GM12878 (cell line): ENCODE data around the gene TMEM252. TPM values are rescaled to one million over a fixed set of nuclear protein-coding genes. Genes with fewer than 3 reads are reported as not detected.

Experiments used
- ATAC-seq: fragments of 200-7000 bp; cut with Tn5 transposase; 3 replicates; pipeline ENCODE4 v1.9.1; 2020; ENCODE audit warnings: mild to moderate bottlenecking, moderate library complexity
- BruUV-seq: library from RNA; stranded (reverse); fragments of 400-500 nt; replicated peaks from 2 replicates; lab custom pipeline; 2021; lab: Mats Ljungman, UMichigan
- CTCF ChIA-PET: fragments of 300-600 bp; sonication (Branson Sonifier 250); formaldehyde crosslinking; extraction: SDS; loops from one replicate; lab custom pipeline; 2021; ENCODE audit warnings: inconsistent platforms; lab: Yijun Ruan, JAX
- POLR2A ChIA-PET: fragments of 350-600 bp; formaldehyde crosslinking; extraction: SDS; loops from one replicate; lab custom pipeline; 2021; ENCODE audit warnings: inconsistent platforms; lab: Charles Lee
- RAD21 ChIA-PET: fragments of 300-600 bp; sonication (Branson Sonifier 250); formaldehyde crosslinking; loops from one replicate; lab custom pipeline; 2023; ENCODE audit warnings: antibody characterized with exemption; ENCODE audit not compliant: unreplicated experiment; lab: Charles Lee
- SMC1A ChIA-PET: fragments of 300-600 bp; sonication (Branson Sonifier 250); formaldehyde crosslinking; loops from one replicate; lab custom pipeline; 2023; ENCODE audit not compliant: unreplicated experiment, uncharacterized antibody; lab: Charles Lee
- DNase-seq: peaks from one replicate; pipeline ENCODE4 v3.0.0-alpha.2; 2011; ENCODE audit warnings: low read depth, low spot score
- FAIRE-seq: peaks from 3 replicates; lab custom pipeline; 2011; peaks lifted over from hg19 to GRCh38; lab: Jason Lieb, UNC
- H2AFZ ChIP-seq: 2 replicates; pipeline ENCODE4 v1.6.0; 2011; ENCODE audit warnings: low read depth, low read length, control low read depth; ENCODE audit not compliant: control insufficient read depth
- H3K27ac ChIP-seq: 2 replicates; pipeline ENCODE4 v1.5.1; 2011; ENCODE audit warnings: control low read depth; ENCODE audit not compliant: control insufficient read depth, insufficient read depth
- H3K27me3 ChIP-seq, 2 experiments: replicated peaks in 1 of 2; 2 replicates each; pipeline versions ENCODE4 v1.6.0 to v1.6.1; 2011; ENCODE audit warnings: low read length in 1 of 2; ENCODE audit not compliant: control insufficient read depth in 2 of 2, insufficient read depth in 2 of 2
- H3K36me3 ChIP-seq, 2 experiments: 2 replicates each; pipeline ENCODE4 v1.5.1; 2011; ENCODE audit warnings: low read length in 1 of 2; ENCODE audit not compliant: control insufficient read depth in 2 of 2, insufficient read depth in 2 of 2
- H3K4me1 ChIP-seq: 2 replicates; pipeline ENCODE4 v1.6.1; 2011; ENCODE audit warnings: mild to moderate bottlenecking, low read length, moderate library complexity, mixed read lengths; ENCODE audit not compliant: control insufficient read depth, insufficient read depth
- H3K4me2 ChIP-seq: 2 replicates; pipeline ENCODE4 v1.6.0; 2011; ENCODE audit warnings: control low read depth; ENCODE audit not compliant: control insufficient read depth, insufficient read depth
- H3K4me3 ChIP-seq: fragments of 200-600 bp; sonication (generic); 2 replicates; pipeline ENCODE4 v1.5.1; 2016
- H3K79me2 ChIP-seq: 2 replicates; pipeline ENCODE4 v1.6.0; 2011; ENCODE audit warnings: low read length; ENCODE audit not compliant: control insufficient read depth, insufficient read depth
- H3K9ac ChIP-seq: 2 replicates; pipeline ENCODE4 v1.8.0; 2011; ENCODE audit warnings: low read length, control low read depth, mixed read lengths; ENCODE audit not compliant: control insufficient read depth, insufficient read depth
- H3K9me3 ChIP-seq: replicated peaks from 3 replicates; pipeline ENCODE4 v1.5.1; 2011; ENCODE audit warnings: mild to moderate bottlenecking, low read length; ENCODE audit not compliant: control insufficient read depth, insufficient read depth
- H4K20me1 ChIP-seq: 2 replicates; pipeline ENCODE4 v1.6.0; 2011; ENCODE audit not compliant: control insufficient read depth, insufficient read depth
- ATF7 ChIP-seq: fragments of 450-650 bp; IDR thresholded peaks from 2 replicates; pipeline ENCODE4 v1.6.1; 2016; ENCODE audit warnings: low read depth, mild to moderate bottlenecking
- CHD1 ChIP-seq: IDR thresholded peaks from 2 replicates; pipeline ENCODE4 v1.6.1; 2012; ENCODE audit warnings: low read depth, low read length, improper control_type of control experiment
- EED ChIP-seq: sonication (generic); IDR thresholded peaks from 2 replicates; pipeline ENCODE4 v1.6.1; 2016; ENCODE audit warnings: antibody characterized with exemption, low read depth
- ESRRA ChIP-seq: IDR thresholded peaks from 2 replicates; pipeline ENCODE4 v1.6.1; 2012; ENCODE audit warnings: mild to moderate bottlenecking, low read length, improper control_type of control experiment
- IRF3 ChIP-seq: fragments of 450-650 bp; IDR thresholded peaks from 2 replicates; pipeline ENCODE4 v1.6.1; 2014; ENCODE audit warnings: mild to moderate bottlenecking
- IRF4 ChIP-seq: IDR thresholded peaks from 2 replicates; pipeline ENCODE4 v1.6.1; 2011; ENCODE audit warnings: low read depth, low read length
- KAT2A ChIP-seq: conservative IDR thresholded peaks from 2 replicates; pipeline ENCODE4 v1.6.1; 2011; ENCODE audit warnings: low read depth, low read length; ENCODE audit not compliant: control insufficient read depth
- LARP7 ChIP-seq: fragments of 450-650 bp; IDR thresholded peaks from 2 replicates; pipeline ENCODE4 v1.6.1; 2017; ENCODE audit warnings: mild to moderate bottlenecking
- MEF2B ChIP-seq: fragments of 450-650 bp; IDR thresholded peaks from 2 replicates; pipeline ENCODE4 v1.6.1; 2018; ENCODE audit warnings: mild to moderate bottlenecking, moderate library complexity; ENCODE audit not compliant: partially characterized antibody, poor library complexity, severe bottlenecking
- MTA2 ChIP-seq: fragments of 450-650 bp; IDR thresholded peaks from 2 replicates; pipeline ENCODE4 v1.6.1; 2016; ENCODE audit warnings: low read depth, mild to moderate bottlenecking, moderate library complexity
- MXI1 ChIP-seq: fragments of 150-350 bp; IDR thresholded peaks from 2 replicates; pipeline ENCODE4 v1.6.1; 2011; ENCODE audit warnings: low read depth, mild to moderate bottlenecking, inconsistent platforms, low read length, improper control_type of control experiment
- NFYA ChIP-seq: IDR thresholded peaks from 2 replicates; pipeline ENCODE4 v1.6.1; 2011; ENCODE audit warnings: low read depth, mild to moderate bottlenecking, low read length, improper control_type of control experiment, borderline replicate concordance
- NRF1 ChIP-seq: conservative IDR thresholded peaks from 2 replicates; pipeline ENCODE4 v1.6.1; 2011; ENCODE audit warnings: mild to moderate bottlenecking, low read depth, low read length, improper control_type of control experiment
- POLR2A ChIP-seq: IDR thresholded peaks from 2 replicates; pipeline ENCODE4 v1.6.1; 2011; ENCODE audit warnings: low read depth, mild to moderate bottlenecking, low read length
- SIX5 ChIP-seq: IDR thresholded peaks from 2 replicates; pipeline ENCODE4 v1.6.1; 2011; ENCODE audit warnings: mild to moderate bottlenecking, low read depth, low read length, moderate library complexity; ENCODE audit not compliant: severe bottlenecking
- TCF3 ChIP-seq: IDR thresholded peaks from 2 replicates; pipeline ENCODE4 v1.6.1; 2012; ENCODE audit warnings: low read depth, mild to moderate bottlenecking, low read length, borderline replicate concordance; ENCODE audit not compliant: insufficient read depth
- ZBTB40 ChIP-seq: fragments of 450-650 bp; IDR thresholded peaks from 2 replicates; pipeline ENCODE4 v1.6.1; 2016; ENCODE audit warnings: mild to moderate bottlenecking, moderate library complexity, borderline replicate concordance
- ZSCAN29 ChIP-seq: fragments of 450-650 bp; IDR thresholded peaks from 2 replicates; pipeline ENCODE4 v1.6.1; 2017; ENCODE audit warnings: mild to moderate bottlenecking, moderate library complexity
- WGBS: methylation state at CpG from one replicate; pipeline ENCODE4 v1.1.6; 2016; ENCODE audit warnings: low lambda C conversion rate; ENCODE audit not compliant: insufficient replicate concordance, insufficient coverage; ENCODE audit errors: missing lambda C conversion rate; 5-methylcytosine and 5-hydroxymethylcytosine counted together
- in situ Hi-C: fragments of 300-500 bp; cut with MboI; formaldehyde crosslinking; loops from 9 replicates; pipeline ENCODE4 v1.14.3; 2018; ENCODE audit warnings: mixed read lengths
- intact Hi-C: fragments of 100-400 bp; cut with micrococcal nuclease; formaldehyde crosslinking; loops from one replicate; pipeline ENCODE4 v1.14.2; 2022; ENCODE audit not compliant: unreplicated experiment
- polyA plus RNA-seq, 11 experiments: library from polyadenylated mRNA; depleted of rRNA in 4 of 11; unstranded in 6 of 11; stranded (reverse) in 5 of 11; fragments of >200 nt; fragmentation: Nextera tagmentation in 4 of 11; fragmentation: Illumina TruSeq in 1 of 11; extraction: Ambion mirVana in 4 of 11; extraction: Trizol in 1 of 11; gene quantifications; 1 replicate in 1 of 11; 2 replicates in 10 of 11; pipeline versions ENCODE4 v1.2.1 to v1.2.3, GENCODE V29; 2011 to 2016; ENCODE audit warnings: inconsistent platforms in 2 of 11, missing spikeins in 2 of 11, low read depth in 1 of 11
- total RNA-seq, 4 experiments: library from RNA; depleted of rRNA in 3 of 4; stranded (reverse); fragments of >200 nt in 3 of 4; fragmentation: Illumina TruSeq in 1 of 4; extraction: Trizol in 1 of 4; gene quantifications; 2 replicates each; pipeline versions ENCODE4 v1.2.1 to v1.2.3, GENCODE V29; 2013 to 2021

The TMEM252 gene
- total and polyA plus RNA-seq, 10 of the 15 experiments (the other 5 are each of a cell fraction or from before 2014, with no cell fraction given) = not detected

GRCh38 chr9:68498816-68499215 is 41.9 kb downstream of the TMEM252 start:
- Histone ChIP-seq H3K27me3 (peaks cover 0 to 3% of the 10 kb centered on the region in 2 experiments; a peak in 3 of 4 replicates), H3K4me3 (no peak overlapping the region), H3K9ac (no peak overlapping the region), H3K9me3 (no peaks in the 10 kb centered on the region; the same call in 2 of the 3 replicates), H3K4me2 (no peak overlapping the region), H4K20me1 (no peaks in the 10 kb centered on the region), H3K36me3 (no peaks in the 10 kb centered on the region), H3K4me1 (no peaks in the 10 kb centered on the region), H2AFZ (no peak overlapping the region), H3K79me2 (no peaks in the 10 kb centered on the region), H3K27ac (no peak overlapping the region)
- ATAC-seq = no peak
- in situ Hi-C loops = no loop called here
- no peak for DNase-seq
- no peak for TF ChIP-seq CHD1
- TF ChIP-seq KAT2A = no peak
- no peak for TF ChIP-seq LARP7
- no peak for TF ChIP-seq NRF1
- TF ChIP-seq IRF4 = no peak
- no peak for TF ChIP-seq ZBTB40
- no peak for TF ChIP-seq IRF3
- TF ChIP-seq EED = no peak
- no peak for TF ChIP-seq TCF3
- TF ChIP-seq ZSCAN29 = no peak
- TF ChIP-seq MXI1 = no peak
- no peak for TF ChIP-seq MTA2
- no peak for TF ChIP-seq POLR2A
- no peak for TF ChIP-seq NFYA
- TF ChIP-seq ESRRA = no peak
- no peak for TF ChIP-seq ATF7
- TF ChIP-seq MEF2B = no peak
- no peak for TF ChIP-seq SIX5
- BruUV-seq = no TSS peak
- ChIA-PET SMC1A (no interaction called here), RAD21 (no interaction called here), POLR2A (no interaction called here), CTCF (interaction anchor here (2.1 kb wide), 1 partner anchor 9 kb away, joined by 5 read pairs; no protein-coding TSS in a partner anchor)
- WGBS = 0% methylated on average over 2 of the region's 2 CpGs
- intact Hi-C loops = no loop called here
- FAIRE-seq = no peak
